Pancreas (tissue), 10 donors: ENCODE results near the gene TMC3. TPM values are rescaled to one million over a fixed set of nuclear protein-coding genes. Genes with fewer than 3 reads are reported as not detected.

Experiments
- ATAC-seq, 4 donors: fragments of 200-7000 bp; cut with Tn5 transposase; one replicate each; pipeline versions ENCODE4 v1.8.0 to v1.9.1; 2020; ENCODE audit warnings: mild to moderate bottlenecking in 4 of 4, moderate library complexity in 4 of 4
- DNase-seq, 6 donors: peaks; one replicate each; pipeline ENCODE4 v3.0.0-alpha.2; 2020
- FAIRE-seq: peaks from 2 replicates; lab custom pipeline; 2012; peaks lifted over from hg19 to GRCh38; lab: Jason Lieb, UNC
- H3K27ac ChIP-seq, 4 donors: fragments of 200-600 bp; sonication (generic); 1 replicate in 3 of 4; 2 replicates in 1 of 4; pipeline versions ENCODE4 v1.5.0 to v1.8.0; 2020
- H3K27me3 ChIP-seq, 4 donors: fragments of 200-600 bp; one replicate each; pipeline ENCODE4 v1.8.0; 2021
- H3K36me3 ChIP-seq, 3 donors: fragments of 200-600 bp; sonication (generic) in 1 of 3; one replicate each; pipeline versions ENCODE4 v1.5.0 to v1.8.0; 2020 to 2021
- H3K4me1 ChIP-seq, 3 donors: fragments of 200-600 bp; one replicate each; pipeline ENCODE4 v1.8.0; 2021
- H3K4me3 ChIP-seq, 4 donors: fragments of 200-600 bp; sonication (generic) in 2 of 4; one replicate each; pipeline versions ENCODE4 v1.5.0 to v1.8.0; 2020 to 2021
- H3K9me3 ChIP-seq, 4 donors: fragments of 200-600 bp; one replicate each; pipeline ENCODE4 v1.8.0; 2021
- CTCF ChIP-seq, 4 donors: fragments of 200-600 bp; sonication (generic) in 3 of 4; IDR thresholded peaks; one replicate each; pipeline versions ENCODE4 v1.5.0 to v1.8.0; 2021; ENCODE audit warnings: antibody characterized with exemption in 4 of 4
- WGBS, 2 donors: extraction: QIAGEN DNeasy Blood & Tissue Kit; methylation state at CpG; one replicate each; pipeline ENCODE4 v1.1.7; 2013; 5-methylcytosine and 5-hydroxymethylcytosine counted together
- intact Hi-C, 3 donors: fragments of 100-400 bp; cut with DNase I; formaldehyde crosslinking; loops; one replicate each; pipeline versions ENCODE4 v1.11.1 to v1.14.2; 2022
- polyA plus RNA-seq, 2 donors: library from polyadenylated mRNA; stranded (reverse); fragments of 200-250 nt; gene quantifications; one replicate each; pipeline ENCODE4 v1.2.3, GENCODE V29; 2013
- total RNA-seq, 6 donors: library from RNA; stranded (reverse); fragmentation: NEBNext Ultra II Directional in 4 of 6; extraction: Animal tissue kit (Norgen Biotek cat#: 25700) in 4 of 6; gene quantifications; one replicate each; pipeline versions ENCODE4 v1.2.1 to v1.2.4, GENCODE V29; 2021 to 2023
- donor health status: healthy with polysubstance abuse.
- donor health status: DM: no; HTN: no; CAD: no; lungs with moderate emphysema.
- donor health status: DM: no; HTN: no; CAD: no.
- donor health status: control.
- donor health status: control.
- donor health status: Bipolar disorder and iron deficiency.
- donor health status: DM: yes; HTN: yes; CAD: no.
- donor health status: DM: no; HTN: no; CAD: no.
- donor health status: DM: no; HTN: no; CAD: no.
- donor health status: DM: yes; HTN: yes; CAD: no.

The TMC3 gene
- total and polyA plus RNA-seq, 8 donors, result 0.03 to 0.05 TPM; not detected in 6

GRCh38 chr15:81384891-81385720, 11.1 kb upstream of the TMC3 start:
- TF ChIP-seq CTCF (IDR thresholded peaks at IDR 0.05), result no peak
- Histone ChIP-seq H3K4me3 (no peak overlapping the region), H3K27me3 (no peaks in the 10 kb centered on the region), H3K27ac (no peak overlapping the region), H3K9me3 (no peaks in the 10 kb centered on the region), H3K36me3 (no peaks in the 10 kb centered on the region), H3K4me1 (peaks cover 0 to 11% (median 0%) of the 10 kb centered on the region in 3 donors)
- intact Hi-C loops, result no loop called here
- WGBS, 2 donors, result 35 to 36% methylated on average over 6 of the region's 6 CpGs
- ATAC-seq, result peak; percentile 38 to 96 (median 86)
- no peak for FAIRE-seq
- DNase-seq, result no peak

- TF ChIP-seq CTCF (IDR thresholded peaks at IDR 0.05), result no peak
- H3K27me3 ChIP-seq, result no peaks in the 10 kb centered on the region
- H3K27ac ChIP-seq, result no peak overlapping the region
- no peak overlapping the region for H3K4me3 ChIP-seq
- FAIRE-seq (no peak), DNase-seq (no peak), ATAC-seq (no peak)
- intact Hi-C loops, result no loop called here
- peaks cover 0 to 11% (median 3%) of the 10 kb centered on the region in 3 donors for H3K4me1 ChIP-seq
- WGBS, 2 donors, result 83 to 85% methylated on average over 2 of the region's 2 CpGs
- H3K36me3 ChIP-seq, result no peaks in the 10 kb centered on the region
- no peaks in the 10 kb centered on the region for H3K9me3 ChIP-seq
These were observed 7.7 kb upstream of the TMC3 start for GRCh38 chr15:81381720-81382119.

GRCh38 chr15:81380668-81381067, 6.7 kb upstream of the TMC3 start:
- no peaks in the 10 kb centered on the region for H3K27me3 ChIP-seq
- 91 to 97% methylated on average over 2 of the region's 2 CpGs for WGBS, 2 donors
- ATAC-seq (no peak), FAIRE-seq (no peak), DNase-seq (no peak)
- TF ChIP-seq CTCF (IDR thresholded peaks at IDR 0.05), result no peak
- H3K4me3 ChIP-seq, result no peak overlapping the region
- peaks cover 0 to 15% (median 3%) of the 10 kb centered on the region in 3 donors for H3K4me1 ChIP-seq
- H3K27ac ChIP-seq, result no peak overlapping the region
- intact Hi-C loops, result no loop called here
- no peaks in the 10 kb centered on the region for H3K36me3 ChIP-seq
- no peaks in the 10 kb centered on the region for H3K9me3 ChIP-seq

- DNase-seq (no peak), FAIRE-seq (no peak), ATAC-seq (no peak)
- Histone ChIP-seq H3K9me3 (no peaks in the 10 kb centered on the region), H3K4me1 (peaks cover 0 to 12% (median 3%) of the 10 kb centered on the region in 3 donors), H3K27me3 (no peaks in the 10 kb centered on the region), H3K27ac (no peak overlapping the region), H3K4me3 (no peak overlapping the region), H3K36me3 (no peaks in the 10 kb centered on the region)
- 86 to 91% methylated on average over 3 of the region's 3 CpGs for WGBS, 2 donors
- TF ChIP-seq CTCF (IDR thresholded peaks at IDR 0.05), result no peak
- intact Hi-C loops, result no loop called here
These were observed 6.2 kb upstream of the TMC3 start for GRCh38 chr15:81380203-81380602.

GRCh38 chr15:81379269-81379668, 5.3 kb upstream of the TMC3 start:
- TF ChIP-seq CTCF (IDR thresholded peaks at IDR 0.05), result no peak
- peaks cover 0 to 4% (median 3%) of the 10 kb centered on the region in 3 donors for H3K4me1 ChIP-seq
- WGBS, 2 donors, result 79 to 83% methylated on average over 9 of the region's 9 CpGs
- H3K27me3 ChIP-seq, result no peaks in the 10 kb centered on the region
- ATAC-seq, result no peak
- no peak overlapping the region for H3K27ac ChIP-seq
- H3K36me3 ChIP-seq, result no peaks in the 10 kb centered on the region
- intact Hi-C loops, result no loop called here
- no peak overlapping the region for H3K4me3 ChIP-seq
- no peak for DNase-seq
- FAIRE-seq, result no peak
- no peaks in the 10 kb centered on the region for H3K9me3 ChIP-seq
